Measurements from ENCODE around the gene SPESP1.

- TF ChIP-seq CTCF (IDR thresholded peaks at IDR 0.05) (no peak), POLR2A (IDR thresholded peaks at IDR 0.05) (no peak)
These were observed 36.1 kb upstream of the SPESP1 start for GRCh38 chr15:68894208-68894607.

Measured in thyroid gland (tissue), 4 donors.